OCI-LY1 (cell line): ENCODE measurements around the gene F10.

ENCODE experiments used
- EZH2 ChIP-seq: fragments of 200-600 bp; sonication (generic), shearing (Covaris generic); IDR thresholded peaks from 2 replicates; pipeline ENCODE4 v1.8.0; 2017; ENCODE audit warnings: borderline replicate concordance, mixed run types, mild to moderate bottlenecking, antibody characterized with exemption, low read length, moderate library complexity, mixed read lengths
- TF ChIP-seq, protein P1 (sequence below): fragments of 200-600 bp; sonication (generic), shearing (Covaris generic); IDR thresholded peaks from 2 replicates; pipeline ENCODE4 v1.5.1; 2017; ENCODE audit warnings: mild to moderate bottlenecking, antibody characterized with exemption, low read length, moderate library complexity, mixed read lengths

DNA sequence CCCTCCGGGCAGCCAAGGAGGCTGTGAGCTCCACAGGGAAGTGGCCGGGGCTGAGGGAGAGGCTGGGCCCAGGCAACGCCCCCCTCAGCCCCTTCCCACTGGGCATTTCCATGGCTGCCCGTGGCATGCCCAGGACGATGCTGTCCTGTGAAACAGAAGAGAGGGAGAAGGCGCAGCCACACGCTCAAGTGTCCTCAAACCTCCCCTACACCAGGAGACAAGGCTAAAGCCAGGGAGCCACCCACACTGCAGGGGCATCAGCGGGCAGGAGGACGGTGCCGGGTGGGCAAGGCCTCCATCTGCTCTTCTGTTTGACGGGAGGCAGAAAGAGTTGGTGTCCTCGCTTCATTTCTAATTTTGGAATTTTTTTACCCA lies 21.6 kb downstream of the F10 start:
- TF ChIP-seq, protein P1, sequence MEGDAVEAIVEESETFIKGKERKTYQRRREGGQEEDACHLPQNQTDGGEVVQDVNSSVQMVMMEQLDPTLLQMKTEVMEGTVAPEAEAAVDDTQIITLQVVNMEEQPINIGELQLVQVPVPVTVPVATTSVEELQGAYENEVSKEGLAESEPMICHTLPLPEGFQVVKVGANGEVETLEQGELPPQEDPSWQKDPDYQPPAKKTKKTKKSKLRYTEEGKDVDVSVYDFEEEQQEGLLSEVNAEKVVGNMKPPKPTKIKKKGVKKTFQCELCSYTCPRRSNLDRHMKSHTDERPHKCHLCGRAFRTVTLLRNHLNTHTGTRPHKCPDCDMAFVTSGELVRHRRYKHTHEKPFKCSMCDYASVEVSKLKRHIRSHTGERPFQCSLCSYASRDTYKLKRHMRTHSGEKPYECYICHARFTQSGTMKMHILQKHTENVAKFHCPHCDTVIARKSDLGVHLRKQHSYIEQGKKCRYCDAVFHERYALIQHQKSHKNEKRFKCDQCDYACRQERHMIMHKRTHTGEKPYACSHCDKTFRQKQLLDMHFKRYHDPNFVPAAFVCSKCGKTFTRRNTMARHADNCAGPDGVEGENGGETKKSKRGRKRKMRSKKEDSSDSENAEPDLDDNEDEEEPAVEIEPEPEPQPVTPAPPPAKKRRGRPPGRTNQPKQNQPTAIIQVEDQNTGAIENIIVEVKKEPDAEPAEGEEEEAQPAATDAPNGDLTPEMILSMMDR: no peak
- no peak for TF ChIP-seq EZH2
